Tibial nerve (tissue), 4 donors: Measurements from ENCODE around the gene ZFYVE26. TPM values are rescaled to one million over a fixed set of nuclear protein-coding genes. Genes with fewer than 3 reads are reported as not detected.

Experiments used
- DNase-seq, 2 donors: peaks; one replicate each; pipeline ENCODE4 v3.0.0-alpha.2; 2019; ENCODE audit warnings: low spot score in 2 of 2
- H3K27ac ChIP-seq, 4 donors: fragments of 200-600 bp; sonication (generic) in 3 of 4; one replicate each; pipeline ENCODE4 v1.5.1; 2017 to 2019; ENCODE audit warnings: mild to moderate bottlenecking in 1 of 4
- H3K27me3 ChIP-seq, 2 donors: fragments of 200-600 bp; sonication (generic) in 1 of 2; one replicate each; pipeline versions ENCODE4 v1.5.1 to v1.6.0; 2017 to 2019
- H3K36me3 ChIP-seq, 3 donors: fragments of 200-600 bp; sonication (generic); one replicate each; pipeline ENCODE4 v1.5.1; 2018 to 2019
- H3K4me1 ChIP-seq, 4 donors: fragments of 200-600 bp; sonication (generic) in 3 of 4; one replicate each; pipeline ENCODE4 v1.5.1; 2017 to 2019
- H3K4me3 ChIP-seq, 4 donors: fragments of 200-600 bp; sonication (generic) in 3 of 4; one replicate each; pipeline ENCODE4 v1.5.1; 2017 to 2019; ENCODE audit warnings: mild to moderate bottlenecking in 1 of 4, moderate library complexity in 1 of 4
- H3K9me3 ChIP-seq, 4 donors: fragments of 200-600 bp; sonication (generic) in 3 of 4; one replicate each; pipeline ENCODE4 v1.5.1; 2017 to 2019
- EP300 ChIP-seq, 2 donors: sonication (generic); formaldehyde crosslinking; IDR thresholded peaks; one replicate each; pipeline ENCODE4 v1.6.1; 2017; ENCODE audit warnings: antibody characterized with exemption in 2 of 2, mild to moderate bottlenecking in 1 of 2
- POLR2A ChIP-seq, 2 donors: fragments of 450-650 bp; IDR thresholded peaks; one replicate each; pipeline ENCODE4 v1.6.1; 2017; ENCODE audit warnings: antibody characterized with exemption in 2 of 2, mild to moderate bottlenecking in 2 of 2, moderate library complexity in 2 of 2
- WGBS, 2 donors: methylation state at CpG; one replicate each; pipeline ENCODE4 v1.1.5; 2018; 5-methylcytosine and 5-hydroxymethylcytosine counted together
- total RNA-seq, 4 donors: library from RNA; depleted of rRNA; stranded (reverse); fragments of >200 nt; gene quantifications; one replicate each; pipeline ENCODE4 v1.1.0, GENCODE V29; 2016
- TF ChIP-seq, protein P1 (sequence below), 5 experiments: fragments of 200-600 bp in 3 of 5; fragments of 450-650 bp in 2 of 5; sonication (generic) in 3 of 5; IDR thresholded peaks; one replicate each; pipeline ENCODE4 v1.5.1; 2016 to 2019; ENCODE audit warnings: antibody characterized with exemption in 5 of 5, mild to moderate bottlenecking in 3 of 5, moderate library complexity in 2 of 5

Gene ZFYVE26
- total RNA-seq, 4 donors from 2014 or later, result 22.4 to 74.4 (median 36.3) TPM

GRCh38 chr14:67853715-67854114, 37.3 kb upstream of the ZFYVE26 start:
- H3K4me1 ChIP-seq, result no peaks in the 10 kb centered on the region
- H3K9me3 ChIP-seq, result no peaks in the 10 kb centered on the region
- no peak overlapping the region for H3K4me3 ChIP-seq
- H3K27ac ChIP-seq, result no peak overlapping the region
- H3K36me3 ChIP-seq, result no peaks in the 10 kb centered on the region
- TF ChIP-seq EP300 (IDR thresholded peaks at IDR 0.05) (no peak), POLR2A (IDR thresholded peaks at IDR 0.05) (no peak)
- TF ChIP-seq, protein P1, sequence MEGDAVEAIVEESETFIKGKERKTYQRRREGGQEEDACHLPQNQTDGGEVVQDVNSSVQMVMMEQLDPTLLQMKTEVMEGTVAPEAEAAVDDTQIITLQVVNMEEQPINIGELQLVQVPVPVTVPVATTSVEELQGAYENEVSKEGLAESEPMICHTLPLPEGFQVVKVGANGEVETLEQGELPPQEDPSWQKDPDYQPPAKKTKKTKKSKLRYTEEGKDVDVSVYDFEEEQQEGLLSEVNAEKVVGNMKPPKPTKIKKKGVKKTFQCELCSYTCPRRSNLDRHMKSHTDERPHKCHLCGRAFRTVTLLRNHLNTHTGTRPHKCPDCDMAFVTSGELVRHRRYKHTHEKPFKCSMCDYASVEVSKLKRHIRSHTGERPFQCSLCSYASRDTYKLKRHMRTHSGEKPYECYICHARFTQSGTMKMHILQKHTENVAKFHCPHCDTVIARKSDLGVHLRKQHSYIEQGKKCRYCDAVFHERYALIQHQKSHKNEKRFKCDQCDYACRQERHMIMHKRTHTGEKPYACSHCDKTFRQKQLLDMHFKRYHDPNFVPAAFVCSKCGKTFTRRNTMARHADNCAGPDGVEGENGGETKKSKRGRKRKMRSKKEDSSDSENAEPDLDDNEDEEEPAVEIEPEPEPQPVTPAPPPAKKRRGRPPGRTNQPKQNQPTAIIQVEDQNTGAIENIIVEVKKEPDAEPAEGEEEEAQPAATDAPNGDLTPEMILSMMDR (IDR thresholded peaks at IDR 0.05), result no peak
- H3K27me3 ChIP-seq, result no peaks in the 10 kb centered on the region
- DNase-seq, result no peak
- WGBS, 2 donors, result 74 to 88% methylated on average over 3 of the region's 3 CpGs

DNA sequence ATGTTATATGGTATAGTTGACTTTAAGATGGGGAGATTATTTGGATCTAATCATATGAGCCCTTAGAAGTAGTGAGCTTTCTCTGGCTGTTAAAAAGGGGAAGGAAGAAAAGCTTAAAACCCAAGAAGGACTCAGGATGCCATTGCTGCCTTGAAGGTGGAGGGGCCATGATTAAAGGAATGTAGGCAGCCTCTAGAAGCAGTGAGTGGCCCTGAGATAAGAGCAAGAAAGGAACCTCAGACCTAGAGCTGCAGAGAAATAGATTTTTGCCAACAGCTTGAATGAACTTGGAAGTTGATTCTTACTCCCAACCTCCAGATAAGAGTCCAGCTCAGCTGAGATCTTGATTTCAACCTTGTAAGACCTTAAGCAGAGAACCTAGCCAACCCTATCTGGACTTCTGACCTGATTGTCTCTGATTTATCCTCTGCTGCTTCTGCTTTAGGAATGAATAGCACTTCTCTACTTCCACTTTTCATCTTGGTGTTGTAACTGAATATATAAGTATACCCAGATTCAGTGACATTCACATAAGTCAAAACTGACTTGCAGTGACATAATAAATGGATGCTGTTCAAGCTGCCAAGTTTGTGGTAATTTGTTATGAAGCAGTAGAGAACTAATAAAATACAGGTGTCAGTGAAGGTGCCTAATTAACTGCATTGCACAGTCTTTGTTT, 36.7 kb upstream of the ZFYVE26 start:
- H3K4me1 ChIP-seq, result no peaks in the 10 kb centered on the region
- TF ChIP-seq POLR2A (IDR thresholded peaks at IDR 0.05) (no peak), EP300 (IDR thresholded peaks at IDR 0.05) (no peak)
- TF ChIP-seq, protein P1 (IDR thresholded peaks at IDR 0.05), result no peak
- H3K4me3 ChIP-seq, result no peak overlapping the region

GRCh38 chr14:67851785-67852410, 35.5 kb upstream of the ZFYVE26 start:
- Histone ChIP-seq H3K4me1 (no peaks in the 10 kb centered on the region), H3K27me3 (no peaks in the 10 kb centered on the region), H3K27ac (no peak overlapping the region), H3K36me3 (no peaks in the 10 kb centered on the region), H3K4me3 (no peak overlapping the region), H3K9me3 (peaks cover 0 to 10% (median 0%) of the 10 kb centered on the region in 4 donors)
- DNase-seq, result no peak
- 91 to 93% methylated on average over 8 to 9 of the region's 9 CpGs for WGBS, 2 donors
- TF ChIP-seq, protein P1 (IDR thresholded peaks at IDR 0.05), result no peak
- TF ChIP-seq EP300 (IDR thresholded peaks at IDR 0.05) (no peak), POLR2A (IDR thresholded peaks at IDR 0.05) (no peak)

More for the DNA sequence above, 36.7 kb upstream of the ZFYVE26 start:
- Histone ChIP-seq H3K27ac (no peak overlapping the region), H3K9me3 (peaks cover 0 to 1% (median 0%) of the 10 kb centered on the region in 4 donors), H3K36me3 (no peaks in the 10 kb centered on the region), H3K27me3 (no peaks in the 10 kb centered on the region)
- DNase-seq, result no peak

GRCh38 chr14:67850066-67850830, 33.9 kb upstream of the ZFYVE26 start:
- DNase-seq, result no peak
- WGBS, 2 donors, result 95 to 96% methylated on average over 9 of the region's 9 CpGs
- peaks cover 0 to 18% (median 0%) of the 10 kb centered on the region in 4 donors for H3K9me3 ChIP-seq
- H3K4me3 ChIP-seq, result no peak overlapping the region
- H3K4me1 ChIP-seq, result no peaks in the 10 kb centered on the region
- no peaks in the 10 kb centered on the region for H3K27me3 ChIP-seq
- TF ChIP-seq, protein P1 (IDR thresholded peaks at IDR 0.05), result no peak
- TF ChIP-seq EP300 (IDR thresholded peaks at IDR 0.05) (no peak), POLR2A (IDR thresholded peaks at IDR 0.05) (no peak)
- no peak overlapping the region for H3K27ac ChIP-seq
- H3K36me3 ChIP-seq, result peaks cover 0 to 11% (median 0%) of the 10 kb centered on the region in 3 donors
